ENCODE results near the gene PLB1.

The PLB1 gene

GRCh38 chr2:28636491-28636890 lies 140.6 kb downstream of the PLB1 start:
- Histone ChIP-seq H3K27ac (ENCODE audit: low read depth, low read length, poor library complexity, severe bottlenecking) (no peak overlapping the region), H3K79me2 (ENCODE audit: insufficient read depth, low read length) (no peaks in the 10 kb centered on the region), H3K9ac (ENCODE audit: low read length) (no peak overlapping the region), H3K9me3 (ENCODE audit: low read length) (no peaks in the 10 kb centered on the region), H3K4me1 (ENCODE audit: insufficient read depth, low read length, severe bottlenecking) (no peaks in the 10 kb centered on the region), H4K20me1 (ENCODE audit: insufficient read depth, low read length) (no peaks in the 10 kb centered on the region), H3K4me3 (ENCODE audit: low read depth, low read length, poor library complexity, severe bottlenecking) (no peak overlapping the region), H3K4me2 (ENCODE audit: low read length) (no peak overlapping the region), H3K36me3 (ENCODE audit: insufficient read depth, low read length) (no peaks in the 10 kb centered on the region), H3K27me3 (ENCODE audit: insufficient read depth, low read length) (0 out of 2 replicates have a peak, but pooled peaks cover 4% of the 10 kb centered on the region), H3K9me2 (ENCODE audit: low read depth, low read length) (no peaks in the 10 kb centered on the region), H3F3A (ENCODE audit: insufficient read depth, low read length) (no peaks in the 10 kb centered on the region), H2AFZ (ENCODE audit: low read length) (no peak overlapping the region)
- no peak for TF ChIP-seq EZH2 (IDR thresholded peaks at IDR 0.05; ENCODE audit: borderline replicate concordance, low read length)
- TF ChIP-seq, protein P1, sequence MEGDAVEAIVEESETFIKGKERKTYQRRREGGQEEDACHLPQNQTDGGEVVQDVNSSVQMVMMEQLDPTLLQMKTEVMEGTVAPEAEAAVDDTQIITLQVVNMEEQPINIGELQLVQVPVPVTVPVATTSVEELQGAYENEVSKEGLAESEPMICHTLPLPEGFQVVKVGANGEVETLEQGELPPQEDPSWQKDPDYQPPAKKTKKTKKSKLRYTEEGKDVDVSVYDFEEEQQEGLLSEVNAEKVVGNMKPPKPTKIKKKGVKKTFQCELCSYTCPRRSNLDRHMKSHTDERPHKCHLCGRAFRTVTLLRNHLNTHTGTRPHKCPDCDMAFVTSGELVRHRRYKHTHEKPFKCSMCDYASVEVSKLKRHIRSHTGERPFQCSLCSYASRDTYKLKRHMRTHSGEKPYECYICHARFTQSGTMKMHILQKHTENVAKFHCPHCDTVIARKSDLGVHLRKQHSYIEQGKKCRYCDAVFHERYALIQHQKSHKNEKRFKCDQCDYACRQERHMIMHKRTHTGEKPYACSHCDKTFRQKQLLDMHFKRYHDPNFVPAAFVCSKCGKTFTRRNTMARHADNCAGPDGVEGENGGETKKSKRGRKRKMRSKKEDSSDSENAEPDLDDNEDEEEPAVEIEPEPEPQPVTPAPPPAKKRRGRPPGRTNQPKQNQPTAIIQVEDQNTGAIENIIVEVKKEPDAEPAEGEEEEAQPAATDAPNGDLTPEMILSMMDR (IDR thresholded peaks at IDR 0.05; ENCODE audit: low read length), result no peak

DNA sequence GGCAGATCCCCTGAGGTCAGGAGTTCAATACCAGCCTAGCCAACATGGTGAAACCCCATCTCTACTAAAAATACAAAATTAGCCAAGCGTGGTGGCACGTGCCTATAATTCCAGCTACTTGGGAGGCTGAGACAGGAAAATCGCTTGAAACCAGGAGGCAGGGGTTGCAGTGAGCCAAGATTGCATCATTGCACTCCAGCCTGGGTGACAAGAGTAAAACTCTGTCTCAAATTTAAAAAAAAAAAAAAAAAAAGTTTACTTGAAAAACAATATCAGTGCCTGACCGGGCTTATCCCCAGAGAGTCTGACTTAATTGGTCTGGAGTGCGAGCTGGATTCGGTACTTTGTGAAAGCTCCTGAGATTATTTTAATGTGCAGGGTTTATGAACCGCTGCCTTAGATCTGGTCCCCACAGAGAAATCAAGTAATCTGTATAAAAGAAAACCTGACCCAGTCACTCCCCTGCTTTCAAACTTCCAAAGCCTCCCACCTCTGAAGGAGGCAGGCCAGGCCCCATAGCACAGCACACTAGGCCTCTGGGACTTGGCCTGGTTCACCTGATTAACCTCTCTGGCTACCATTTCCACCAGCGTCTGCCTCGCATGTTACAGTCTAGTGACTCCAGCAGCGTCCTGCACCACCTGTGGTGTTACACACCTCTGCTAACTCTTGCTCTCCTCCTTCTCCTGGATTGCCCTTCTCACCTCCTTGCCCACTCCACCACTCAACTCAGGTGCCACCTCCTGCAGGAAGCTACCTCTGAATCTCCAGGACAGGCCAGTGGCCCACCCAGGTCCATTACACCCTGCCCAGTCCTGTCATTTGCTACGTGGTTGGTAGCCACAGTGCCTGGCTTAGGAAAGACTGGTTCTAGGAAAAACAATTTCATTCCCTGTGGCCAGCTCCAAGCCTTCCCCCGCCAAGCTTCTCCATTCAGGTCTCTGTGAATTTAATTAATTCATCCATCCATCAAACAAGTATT lies 141.5 kb downstream of the PLB1 start:
- Histone ChIP-seq H3K4me1 (ENCODE audit: insufficient read depth, low read length, severe bottlenecking) (no peaks in the 10 kb centered on the region), H3K9me3 (ENCODE audit: low read length) (no peaks in the 10 kb centered on the region), H3K36me3 (ENCODE audit: insufficient read depth, low read length) (no peaks in the 10 kb centered on the region), H4K20me1 (ENCODE audit: insufficient read depth, low read length) (no peaks in the 10 kb centered on the region), H3K4me3 (ENCODE audit: low read depth, low read length, poor library complexity, severe bottlenecking) (no peak overlapping the region), H3K4me2 (ENCODE audit: low read length) (no peak overlapping the region), H3K27ac (ENCODE audit: low read depth, low read length, poor library complexity, severe bottlenecking) (no peak overlapping the region), H3K9me2 (ENCODE audit: low read depth, low read length) (no peaks in the 10 kb centered on the region), H3K9ac (ENCODE audit: low read length) (no peak overlapping the region), H2AFZ (ENCODE audit: low read length) (no peak overlapping the region), H3F3A (ENCODE audit: insufficient read depth, low read length) (no peaks in the 10 kb centered on the region), H3K79me2 (ENCODE audit: insufficient read depth, low read length) (no peaks in the 10 kb centered on the region), H3K27me3 (ENCODE audit: insufficient read depth, low read length) (0 out of 2 replicates have a peak, but pooled peaks cover 4% of the 10 kb centered on the region)
- TF ChIP-seq, protein P1 (IDR thresholded peaks at IDR 0.05; ENCODE audit: low read length), result no peak
- TF ChIP-seq EZH2 (IDR thresholded peaks at IDR 0.05; ENCODE audit: borderline replicate concordance, low read length), result no peak

GRCh38 chr2:28638102-28638501 lies 142.2 kb downstream of the PLB1 start:
- Histone ChIP-seq H3K4me2 (ENCODE audit: low read length) (no peak overlapping the region), H3F3A (ENCODE audit: insufficient read depth, low read length) (no peaks in the 10 kb centered on the region), H2AFZ (ENCODE audit: low read length) (no peak overlapping the region), H3K9me3 (ENCODE audit: low read length) (no peaks in the 10 kb centered on the region), H3K27ac (ENCODE audit: low read depth, low read length, poor library complexity, severe bottlenecking) (no peak overlapping the region), H3K27me3 (ENCODE audit: insufficient read depth, low read length) (0 out of 2 replicates have a peak, but pooled peaks cover 4% of the 10 kb centered on the region), H3K9ac (ENCODE audit: low read length) (no peak overlapping the region), H3K4me1 (ENCODE audit: insufficient read depth, low read length, severe bottlenecking) (no peaks in the 10 kb centered on the region), H3K36me3 (ENCODE audit: insufficient read depth, low read length) (no peaks in the 10 kb centered on the region), H4K20me1 (ENCODE audit: insufficient read depth, low read length) (no peaks in the 10 kb centered on the region), H3K79me2 (ENCODE audit: insufficient read depth, low read length) (no peaks in the 10 kb centered on the region), H3K4me3 (ENCODE audit: low read depth, low read length, poor library complexity, severe bottlenecking) (no peak overlapping the region), H3K9me2 (ENCODE audit: low read depth, low read length) (no peaks in the 10 kb centered on the region)
- TF ChIP-seq, protein P1 (IDR thresholded peaks at IDR 0.05; ENCODE audit: low read length), result no peak
- no peak for TF ChIP-seq EZH2 (IDR thresholded peaks at IDR 0.05; ENCODE audit: borderline replicate concordance, low read length)

Data from OCI-LY1 (cell line).